ENCODE data around the gene ZNF586.
"Not testable (repeated sequence)": the region's sequence is repeated elsewhere in the genome, so short reads cannot be mapped to it uniquely, and the experiment has no call there.

GRCh38 chr19:57738770-57739169, 30.7 kb upstream of the ZNF586 start:
- not testable (repeated sequence) for TF ChIP-seq CTCF (IDR thresholded peaks at IDR 0.05; ENCODE audit: low read depth, low read length, missing input control); EGR1 (IDR thresholded peaks at IDR 0.05; ENCODE audit: low read depth in 2 of 2); MAX (IDR thresholded peaks at IDR 0.05)

All from liver (tissue), 3 donors.